ENCODE measurements around the gene MYCBPAP. TPM values are rescaled to one million over a fixed set of nuclear protein-coding genes. Genes with fewer than 3 reads are reported as not detected.

The MYCBPAP gene
- total RNA-seq, 1 donor from 2014 or later = 0.72 TPM

GRCh38 chr17:50521514-50521913, 13.3 kb downstream of the MYCBPAP start:
- no peak overlapping the region for H3K4me3 Mint-ChIP-seq (ENCODE audit: unreplicated experiment)
- peaks cover 2% of the 10 kb centered on the region for H3K27me3 Mint-ChIP-seq (ENCODE audit: unreplicated experiment)
- TF ChIP-seq CTCF (IDR thresholded peaks at IDR 0.05; ENCODE audit: unreplicated experiment) = no peak
- peaks cover 25% of the 10 kb centered on the region for H3K4me1 Mint-ChIP-seq (ENCODE audit: unreplicated experiment)
- H3K27ac Mint-ChIP-seq (ENCODE audit: unreplicated experiment) = peak overlapping the region; percentile 18
- no peak for DNase-seq (ENCODE audit: low spot score)
- no peaks in the 10 kb centered on the region for H3K9me3 Mint-ChIP-seq (ENCODE audit: unreplicated experiment)
- no peaks in the 10 kb centered on the region for H3K36me3 Mint-ChIP-seq (ENCODE audit: low read depth, unreplicated experiment)

GRCh38 chr17:50522766-50523165, 14.5 kb downstream of the MYCBPAP start:
- DNase-seq (ENCODE audit: low spot score) = no peak
- Mint-ChIP-seq H3K9me3 (ENCODE audit: unreplicated experiment) (no peaks in the 10 kb centered on the region), H3K4me1 (ENCODE audit: unreplicated experiment) (peaks cover 25% of the 10 kb centered on the region), H3K27me3 (ENCODE audit: unreplicated experiment) (peaks cover 2% of the 10 kb centered on the region), H3K27ac (ENCODE audit: unreplicated experiment) (no peak overlapping the region), H3K4me3 (ENCODE audit: unreplicated experiment) (no peak overlapping the region), H3K36me3 (ENCODE audit: low read depth, unreplicated experiment) (no peaks in the 10 kb centered on the region)
- TF ChIP-seq CTCF (IDR thresholded peaks at IDR 0.05; ENCODE audit: unreplicated experiment) = no peak

- DNase-seq (ENCODE audit: low spot score) = no peak
- H3K27ac Mint-ChIP-seq (ENCODE audit: unreplicated experiment) = no peak overlapping the region
- H3K36me3 Mint-ChIP-seq (ENCODE audit: low read depth, unreplicated experiment) = no peaks in the 10 kb centered on the region
- no peak for TF ChIP-seq CTCF (IDR thresholded peaks at IDR 0.05; ENCODE audit: unreplicated experiment)
- H3K4me3 Mint-ChIP-seq (ENCODE audit: unreplicated experiment) = no peak overlapping the region
- no peaks in the 10 kb centered on the region for H3K9me3 Mint-ChIP-seq (ENCODE audit: unreplicated experiment)
- peaks cover 25% of the 10 kb centered on the region for H3K4me1 Mint-ChIP-seq (ENCODE audit: unreplicated experiment)
- H3K27me3 Mint-ChIP-seq (ENCODE audit: unreplicated experiment) = peaks cover 2% of the 10 kb centered on the region
Observed at GRCh38 chr17:50523208-50523607, 15.0 kb downstream of the MYCBPAP start.

GRCh38 chr17:50524838-50525237, 16.6 kb downstream of the MYCBPAP start:
- no peak for TF ChIP-seq CTCF (IDR thresholded peaks at IDR 0.05; ENCODE audit: unreplicated experiment)
- H3K4me3 Mint-ChIP-seq (ENCODE audit: unreplicated experiment) = no peak overlapping the region
- peaks cover 2% of the 10 kb centered on the region for H3K27me3 Mint-ChIP-seq (ENCODE audit: unreplicated experiment)
- H3K36me3 Mint-ChIP-seq (ENCODE audit: low read depth, unreplicated experiment) = no peaks in the 10 kb centered on the region
- no peak for DNase-seq (ENCODE audit: low spot score)
- H3K4me1 Mint-ChIP-seq (ENCODE audit: unreplicated experiment) = peaks cover 23% of the 10 kb centered on the region
- no peaks in the 10 kb centered on the region for H3K9me3 Mint-ChIP-seq (ENCODE audit: unreplicated experiment)
- no peak overlapping the region for H3K27ac Mint-ChIP-seq (ENCODE audit: unreplicated experiment)

GRCh38 chr17:50527155-50527762, 19.0 kb downstream of the MYCBPAP start:
- peaks cover 27% of the 10 kb centered on the region for H3K4me1 Mint-ChIP-seq (ENCODE audit: unreplicated experiment)
- H3K36me3 Mint-ChIP-seq (ENCODE audit: low read depth, unreplicated experiment) = no peaks in the 10 kb centered on the region
- H3K4me3 Mint-ChIP-seq (ENCODE audit: unreplicated experiment) = no peak overlapping the region
- H3K9me3 Mint-ChIP-seq (ENCODE audit: unreplicated experiment) = no peaks in the 10 kb centered on the region
- no peak for TF ChIP-seq CTCF (IDR thresholded peaks at IDR 0.05; ENCODE audit: unreplicated experiment)
- DNase-seq (ENCODE audit: low spot score) = no peak
- no peak overlapping the region for H3K27ac Mint-ChIP-seq (ENCODE audit: unreplicated experiment)
- peaks cover 4% of the 10 kb centered on the region for H3K27me3 Mint-ChIP-seq (ENCODE audit: unreplicated experiment)

Measured in endothelial cell (in vitro differentiated cells).